ENCODE data around the gene MEAF6. TPM values are rescaled to one million over a fixed set of nuclear protein-coding genes. Genes with fewer than 3 reads are reported as not detected.

MEAF6 gene
- total and polyA plus RNA-seq, 2 experiments from 2014 or later: 60.1 to 64.5 TPM

DNA sequence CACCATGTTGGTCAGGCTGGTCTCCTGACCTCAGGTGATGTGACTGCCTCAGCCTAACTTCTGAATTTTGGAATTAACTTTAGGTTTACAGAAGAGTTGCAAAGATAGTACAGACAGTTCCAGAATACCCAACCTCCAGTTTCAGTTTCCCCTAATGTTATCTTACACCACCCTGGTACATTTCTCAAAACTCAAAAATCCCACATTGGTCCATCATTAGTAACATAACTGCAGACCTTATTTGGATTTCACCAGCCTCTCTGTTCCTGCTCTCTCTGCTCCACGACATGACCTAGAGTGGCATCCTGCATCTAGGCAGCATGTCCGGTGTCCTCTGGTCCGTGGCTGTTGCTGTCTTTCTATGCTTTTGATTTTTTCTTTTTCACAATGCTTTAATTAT, 45.2 kb downstream of the MEAF6 start:
- Histone ChIP-seq H4K20me1 (replicated peaks; ENCODE audit: insufficient read depth) (no peaks in the 10 kb centered on the region), H3K27ac (ENCODE audit: low read depth) (no peak overlapping the region), H3K27me3 (ENCODE audit: insufficient read depth) (peaks cover 15% of the 10 kb centered on the region), H3K4me1 (ENCODE audit: insufficient read depth) (peaks cover 17% of the 10 kb centered on the region; the same call in 1 of the 2 replicates), H3K36me3 (ENCODE audit: insufficient read depth) (no peaks in the 10 kb centered on the region), H3K9me2 (ENCODE audit: insufficient read depth) (no peaks in the 10 kb centered on the region), H3K4me2 (no peak overlapping the region), H3K4me3 (no peak overlapping the region), H3F3A (replicated peaks; ENCODE audit: low read depth) (no peaks in the 10 kb centered on the region), H3K79me2 (replicated peaks; ENCODE audit: insufficient read depth) (no peaks in the 10 kb centered on the region), H2AFZ (no peak overlapping the region)
- H3K27ac Mint-ChIP-seq: no peak overlapping the region
- no peak overlapping the region for H3K4me3 Mint-ChIP-seq
- no peaks in the 10 kb centered on the region for H3K36me3 Mint-ChIP-seq (ENCODE audit: low read depth)
- ATAC-seq (no peak), DNase-seq (ENCODE audit: low spot score) (no peak)
- H3K4me1 Mint-ChIP-seq: peaks cover 25% of the 10 kb centered on the region
- no peak for TF ChIP-seq NANOG (IDR thresholded peaks at IDR 0.05; ENCODE audit: borderline replicate concordance)
- TF ChIP-seq CTCF (conservative IDR thresholded peaks at IDR 0.05; ENCODE audit: low read depth in 2 of 2): no peak
- TF ChIP-seq JUNB (IDR thresholded peaks at IDR 0.05; ENCODE audit: unreplicated experiment): no peak
- no peak for TF ChIP-seq ZNF114 (CRISPR knock-in tag; IDR thresholded peaks at IDR 0.05)
- peaks cover 23% of the 10 kb centered on the region for H3K27me3 Mint-ChIP-seq (ENCODE audit: insufficient read depth, low read depth, poor library complexity)
- H3K9me3 Mint-ChIP-seq: no peaks in the 10 kb centered on the region

DNA sequence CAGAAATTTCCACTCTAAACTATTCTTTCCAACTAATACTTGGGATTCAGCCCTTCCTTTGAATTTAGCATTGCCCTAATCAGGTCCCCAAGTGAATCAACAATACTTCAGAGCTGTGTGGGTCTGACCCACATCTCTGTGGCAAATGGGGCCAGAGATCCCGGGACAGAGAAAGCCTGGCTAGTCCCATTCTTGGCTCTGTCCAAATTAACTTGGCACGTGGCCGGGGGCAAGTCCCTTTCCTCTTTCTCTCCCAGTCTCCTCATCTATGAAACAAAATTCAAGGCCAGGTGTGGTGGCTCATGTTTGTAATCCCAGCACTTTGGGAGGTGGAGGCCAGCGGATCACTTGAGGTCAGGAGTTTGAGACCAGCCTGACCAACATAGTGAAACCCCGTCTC, 46.5 kb downstream of the MEAF6 start:
- H3K4me3 ChIP-seq: no peak overlapping the region
- no peaks in the 10 kb centered on the region for H3K9me3 Mint-ChIP-seq
- H3K4me1 ChIP-seq (ENCODE audit: insufficient read depth): peaks cover 10% of the 10 kb centered on the region; the same call in 1 of the 2 replicates
- H3K36me3 Mint-ChIP-seq (ENCODE audit: low read depth): no peaks in the 10 kb centered on the region
- H4K20me1 ChIP-seq (replicated peaks; ENCODE audit: insufficient read depth): no peaks in the 10 kb centered on the region
- H3K4me3 Mint-ChIP-seq: no peak overlapping the region
- no peaks in the 10 kb centered on the region for H3K36me3 ChIP-seq (ENCODE audit: insufficient read depth)
- H3K4me1 Mint-ChIP-seq: peaks cover 18% of the 10 kb centered on the region
- H3F3A ChIP-seq (replicated peaks; ENCODE audit: low read depth): no peaks in the 10 kb centered on the region
- H3K27ac Mint-ChIP-seq: no peak overlapping the region
- H3K79me2 ChIP-seq (replicated peaks; ENCODE audit: insufficient read depth): no peaks in the 10 kb centered on the region
- peaks cover 13% of the 10 kb centered on the region for H3K27me3 Mint-ChIP-seq (ENCODE audit: insufficient read depth, low read depth, poor library complexity)
- ATAC-seq: no peak
- no peak for DNase-seq (ENCODE audit: low spot score)
- H3K4me2 ChIP-seq: no peak overlapping the region
- H3K9me2 ChIP-seq (ENCODE audit: insufficient read depth): no peaks in the 10 kb centered on the region
- peaks cover 5% of the 10 kb centered on the region; the same call in 1 of the 2 replicates for H3K27me3 ChIP-seq (ENCODE audit: insufficient read depth)
- no peak overlapping the region for H2AFZ ChIP-seq
- no peak overlapping the region for H3K27ac ChIP-seq (ENCODE audit: low read depth)
- no peak for TF ChIP-seq ZNF462 (CRISPR knock-in tag; IDR thresholded peaks at IDR 0.05)
- no peak for TF ChIP-seq JUNB (IDR thresholded peaks at IDR 0.05; ENCODE audit: unreplicated experiment)
- TF ChIP-seq ETS1 (IDR thresholded peaks at IDR 0.05): no peak
- TF ChIP-seq POLR2AphosphoS5 (IDR thresholded peaks at IDR 0.05; ENCODE audit: low read depth): no peak
- no peak for TF ChIP-seq STAT1 (IDR thresholded peaks at IDR 0.05; ENCODE audit: unreplicated experiment)
- no peak for TF ChIP-seq CTCF (conservative IDR thresholded peaks at IDR 0.05; ENCODE audit: low read depth in 2 of 2)
